Uterus (tissue), 4 donors: ENCODE data around the gene NPFF. TPM values are rescaled to one million over a fixed set of nuclear protein-coding genes. Genes with fewer than 3 reads are reported as not detected.

ENCODE experiments used
- DNase-seq, 2 donors: peaks; one replicate each; pipeline ENCODE4 v3.0.0-alpha.2; 2019 to 2020
- H3K27ac ChIP-seq, 2 donors: fragments of 200-600 bp; sonication (generic); 1 replicate in 1 of 2; 2 replicates in 1 of 2; pipeline ENCODE4 v1.5.1; 2016 to 2018
- H3K27me3 ChIP-seq, 2 donors: fragments of 200-600 bp; sonication (generic); one replicate each; pipeline ENCODE4 v1.5.1; 2018 to 2019; ENCODE audit warnings: control low read depth in 1 of 2
- H3K36me3 ChIP-seq, 2 donors: fragments of 200-600 bp; sonication (generic); one replicate each; pipeline ENCODE4 v1.5.1; 2019; ENCODE audit warnings: control low read depth in 1 of 2
- H3K4me1 ChIP-seq, 2 donors: fragments of 200-600 bp; sonication (generic); one replicate each; pipeline ENCODE4 v1.5.1; 2018 to 2019; ENCODE audit warnings: control low read depth in 1 of 2
- H3K4me3 ChIP-seq, 2 donors: fragments of 200-600 bp; sonication (generic); 1 replicate in 1 of 2; 2 replicates in 1 of 2; pipeline ENCODE4 v1.5.1; 2018 to 2019; ENCODE audit warnings: mild to moderate bottlenecking in 1 of 2
- H3K9me3 ChIP-seq, 2 donors: fragments of 200-600 bp; sonication (generic); one replicate each; pipeline ENCODE4 v1.5.1; 2019; ENCODE audit warnings: control low read depth in 1 of 2
- POLR2A ChIP-seq, 2 donors: fragments of 450-650 bp; IDR thresholded peaks; one replicate each; pipeline ENCODE4 v1.6.1; 2016; ENCODE audit warnings: antibody characterized with exemption in 2 of 2, mild to moderate bottlenecking in 1 of 2, moderate library complexity in 1 of 2
- intact Hi-C: fragments of 100-400 bp; cut with DNase I; formaldehyde crosslinking; loops from one replicate; pipeline ENCODE4 v1.15.1; 2023; ENCODE audit warnings: low total_unique reads
- small RNA-seq: library from RNA; depleted of rRNA; stranded (forward); fragments of <200 nt; gene quantifications from one replicate; pipeline ENCODE3, GENCODE V24; 2016
- total RNA-seq, 4 donors: library from RNA; depleted of rRNA in 3 of 4; stranded (reverse); fragments of >200 nt in 3 of 4; gene quantifications; one replicate each; pipeline versions ENCODE4 v1.1.0 to v1.2.4, GENCODE V29; 2014 to 2023
- TF ChIP-seq, protein P1 (sequence below), 4 experiments: fragments of 200-600 bp in 2 of 4; fragments of 450-650 bp in 2 of 4; sonication (generic) in 2 of 4; IDR thresholded peaks; one replicate each; pipeline ENCODE4 v1.5.1; 2016 to 2019; ENCODE audit warnings: antibody characterized with exemption in 4 of 4, mild to moderate bottlenecking in 2 of 4, moderate library complexity in 1 of 4
- donor health status: DM: yes; HTN: yes; CAD: no.

The NPFF gene
- total RNA-seq, 4 donors from 2014 or later: not detected

DNA sequence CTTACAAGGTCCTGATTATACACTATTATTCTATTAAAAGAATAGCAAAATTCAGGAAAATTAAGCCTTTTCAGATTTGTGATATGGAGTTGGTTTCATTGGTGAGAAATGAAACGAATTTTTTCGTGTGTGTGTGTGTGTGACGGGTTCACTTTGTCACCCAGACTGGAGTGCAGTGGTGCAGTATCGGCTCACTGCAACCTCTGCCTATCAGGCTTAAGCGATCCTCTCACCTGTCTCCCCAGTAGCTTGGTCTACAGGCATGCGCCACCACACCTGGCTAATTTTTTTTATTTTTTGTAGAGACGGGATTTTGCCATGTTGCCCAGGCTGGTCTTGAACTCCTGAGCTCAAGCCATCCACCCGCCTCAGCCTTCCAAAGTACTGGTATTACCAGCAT lies 45.7 kb downstream of the NPFF start:
- H3K36me3 ChIP-seq: no peaks in the 10 kb centered on the region
- DNase-seq: no peak
- H3K9me3 ChIP-seq: no peaks in the 10 kb centered on the region
- H3K4me1 ChIP-seq: no peaks in the 10 kb centered on the region
- intact Hi-C loops: no loop called here
- TF ChIP-seq POLR2A (IDR thresholded peaks at IDR 0.05): no peak
- H3K4me3 ChIP-seq: no peak overlapping the region
- H3K27me3 ChIP-seq: no peaks in the 10 kb centered on the region
- H3K27ac ChIP-seq: no peak overlapping the region

DNA sequence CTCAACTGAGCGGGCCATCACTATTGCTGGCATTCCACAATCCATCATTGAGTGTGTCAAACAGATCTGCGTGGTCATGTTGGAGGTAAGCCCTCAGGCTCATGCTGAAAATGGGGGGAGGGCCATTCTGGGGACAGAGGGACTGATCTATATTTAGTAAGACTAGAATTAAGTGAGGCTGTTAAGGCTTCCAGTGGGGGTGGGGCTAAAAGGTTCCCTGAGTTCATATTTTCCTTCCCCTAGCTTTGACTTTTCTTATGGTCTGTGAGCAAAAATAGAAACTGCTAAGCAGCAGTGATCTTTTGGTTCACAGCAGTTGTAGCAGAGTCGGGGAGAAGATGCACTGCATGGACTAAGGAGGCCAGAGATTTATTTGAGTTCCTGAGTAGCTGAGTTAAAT lies 46.2 kb downstream of the NPFF start:
- H3K27ac ChIP-seq: no peak overlapping the region
- TF ChIP-seq, protein P1, sequence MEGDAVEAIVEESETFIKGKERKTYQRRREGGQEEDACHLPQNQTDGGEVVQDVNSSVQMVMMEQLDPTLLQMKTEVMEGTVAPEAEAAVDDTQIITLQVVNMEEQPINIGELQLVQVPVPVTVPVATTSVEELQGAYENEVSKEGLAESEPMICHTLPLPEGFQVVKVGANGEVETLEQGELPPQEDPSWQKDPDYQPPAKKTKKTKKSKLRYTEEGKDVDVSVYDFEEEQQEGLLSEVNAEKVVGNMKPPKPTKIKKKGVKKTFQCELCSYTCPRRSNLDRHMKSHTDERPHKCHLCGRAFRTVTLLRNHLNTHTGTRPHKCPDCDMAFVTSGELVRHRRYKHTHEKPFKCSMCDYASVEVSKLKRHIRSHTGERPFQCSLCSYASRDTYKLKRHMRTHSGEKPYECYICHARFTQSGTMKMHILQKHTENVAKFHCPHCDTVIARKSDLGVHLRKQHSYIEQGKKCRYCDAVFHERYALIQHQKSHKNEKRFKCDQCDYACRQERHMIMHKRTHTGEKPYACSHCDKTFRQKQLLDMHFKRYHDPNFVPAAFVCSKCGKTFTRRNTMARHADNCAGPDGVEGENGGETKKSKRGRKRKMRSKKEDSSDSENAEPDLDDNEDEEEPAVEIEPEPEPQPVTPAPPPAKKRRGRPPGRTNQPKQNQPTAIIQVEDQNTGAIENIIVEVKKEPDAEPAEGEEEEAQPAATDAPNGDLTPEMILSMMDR (IDR thresholded peaks at IDR 0.05): no peak
- no peak for TF ChIP-seq POLR2A (IDR thresholded peaks at IDR 0.05)
- H3K4me3 ChIP-seq: no peak overlapping the region
- no peaks in the 10 kb centered on the region for H3K36me3 ChIP-seq
- H3K4me1 ChIP-seq: no peaks in the 10 kb centered on the region
- no peaks in the 10 kb centered on the region for H3K27me3 ChIP-seq
- intact Hi-C loops: no loop called here
- no peaks in the 10 kb centered on the region for H3K9me3 ChIP-seq
- DNase-seq: no peak

DNA sequence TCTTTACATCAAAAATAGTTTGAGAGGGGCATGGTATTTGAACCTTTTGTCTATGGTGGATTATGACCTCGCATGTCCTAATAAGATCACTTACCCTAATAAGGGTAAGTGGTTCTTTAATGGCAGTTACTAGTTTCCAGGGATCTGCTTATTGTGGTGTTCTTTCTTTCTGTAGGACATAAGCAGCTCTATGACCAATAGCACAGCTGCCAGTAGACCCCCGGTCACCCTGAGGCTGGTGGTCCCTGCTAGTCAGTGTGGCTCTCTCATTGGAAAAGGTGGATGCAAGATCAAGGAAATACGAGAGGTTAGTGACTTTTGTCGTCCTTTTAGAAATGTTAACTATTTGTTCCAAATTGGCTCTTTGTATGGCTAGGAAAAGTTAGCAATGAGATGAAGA lies 48.2 kb downstream of the NPFF start:
- intact Hi-C loops: loop anchor here (10.0 kb wide), 1 partner anchor 46 kb away; the partner anchor contains the start of genes NPFF and TARBP2

More for the DNA sequence above, 48.2 kb downstream of the NPFF start:
- DNase-seq: no peak
- Histone ChIP-seq H3K36me3 (no peaks in the 10 kb centered on the region), H3K27ac (no peak overlapping the region), H3K27me3 (no peaks in the 10 kb centered on the region), H3K4me3 (no peak overlapping the region), H3K9me3 (no peaks in the 10 kb centered on the region), H3K4me1 (peaks cover 0 to 2% of the 10 kb centered on the region in 2 donors)
- no peak for TF ChIP-seq POLR2A (IDR thresholded peaks at IDR 0.05)
- TF ChIP-seq, protein P1 (IDR thresholded peaks at IDR 0.05): no peak

Small RNA genes within 50 kb of the gene (small RNA-seq; reads per million reads assigned to genes)
- not detected for gene AC023509.3

Other genes starting within 250 kb of the NPFF start
- 1 to 10 TPM in 1 of 4 donors, under 1 TPM in 1, not detected in 2; 0.12 to 4.5 TPM for gene ESPL1, start 239.2 kb downstream of the NPFF start, total RNA-seq
- gene PFDN5, start 211.9 kb downstream of the NPFF start, total RNA-seq: 1,000 to 10,000 TPM in 2 of 4 donors, 100 to 1,000 TPM in 2; 347 to 1,573 (median 972) TPM
- gene MYG1, start 207.8 kb downstream of the NPFF start, total RNA-seq: 10 to 100 TPM; 10.2 to 59.3 (median 33.9) TPM
- 10 to 100 TPM; 12.3 to 52.2 (median 46.9) TPM for gene AAAS, start 185.9 kb downstream of the NPFF start, total RNA-seq
- under 1 TPM in 2 of 4 donors, not detected in 2; 0.34 to 0.62 TPM for gene SP7, start 171.1 kb downstream of the NPFF start, total RNA-seq
- gene SP1, start 127.3 kb downstream of the NPFF start, total RNA-seq: 100 to 1,000 TPM in 2 of 4 donors, 10 to 100 TPM in 2; 58.8 to 127 (median 90.7) TPM
- 10 to 100 TPM in 1 of 4 donors, under 1 TPM in 1, not detected in 2; 0.52 to 12.4 TPM for gene AMHR2, start 83.6 kb downstream of the NPFF start, total RNA-seq
- gene PRR13, start 65.8 kb downstream of the NPFF start, total RNA-seq: 10 to 100 TPM in 3 of 4 donors, 1 to 10 TPM in 1; 2.6 to 88.2 (median 20.1) TPM
- 100 to 1,000 TPM; 364 to 929 (median 383) TPM for gene PCBP2, start 55.4 kb downstream of the NPFF start, total RNA-seq
- 10 to 100 TPM; 13.8 to 65.8 (median 34.7) TPM for gene MAP3K12, start 8.0 kb downstream of the NPFF start, total RNA-seq
- 10 to 100 TPM in 3 of 4 donors, 1 to 10 TPM in 1; 6.7 to 33.2 (median 19.0) TPM for gene TARBP2, start 6.2 kb downstream of the NPFF start, total RNA-seq
- gene ATF7, start 118.9 kb upstream of the NPFF start, total RNA-seq: 10 to 100 TPM; 10.6 to 47.6 (median 21.3) TPM
- 100 to 1,000 TPM in 2 of 4 donors, 10 to 100 TPM in 2; 68.9 to 215 (median 133) TPM for gene ATP5MC2, start 168.6 kb upstream of the NPFF start, total RNA-seq
- gene CALCOCO1, start 220.0 kb upstream of the NPFF start, total RNA-seq: 100 to 1,000 TPM; 121 to 219 (median 152) TPM
- gene CISTR, start 244.5 kb upstream of the NPFF start, total RNA-seq: not detected